Neural cell (in vitro differentiated cells): ENCODE measurements around the gene POLR2C. TPM values are rescaled to one million over a fixed set of nuclear protein-coding genes. Genes with fewer than 3 reads are reported as not detected.

Source experiments
- H2AFZ ChIP-seq: fragments of 200-600, 300-800 bp; sonication (generic), shearing (Covaris generic); 2 replicates; pipeline ENCODE4 v1.6.0; 2014; ENCODE audit warnings: low read depth, mild to moderate bottlenecking, antibody characterized with exemption, low read length, moderate library complexity
- H3F3A ChIP-seq: fragments of 200-600 bp; shearing (Covaris generic); 2 replicates; pipeline ENCODE4 v1.6.1; 2016; ENCODE audit warnings: mild to moderate bottlenecking, moderate library complexity, mixed read lengths, antibody characterized with exemption, low read length; ENCODE audit not compliant: insufficient read depth, poor library complexity, severe bottlenecking
- H3K27ac ChIP-seq: fragments of 200-600, 300-800 bp; sonication (generic), shearing (Covaris generic); 2 replicates; pipeline ENCODE4 v1.5.1; 2014; ENCODE audit warnings: mild to moderate bottlenecking, low read length, moderate library complexity
- H3K27me3 ChIP-seq: fragments of 300-800, 200-600 bp; sonication (generic), shearing (Covaris generic); 2 replicates; pipeline ENCODE4 v1.6.0; 2014; ENCODE audit warnings: mild to moderate bottlenecking, low read depth, low read length, moderate library complexity; ENCODE audit not compliant: insufficient read depth
- H3K36me3 ChIP-seq: fragments of 300-800, 200-600 bp; sonication (generic), shearing (Covaris generic); 2 replicates; pipeline ENCODE4 v1.5.1; 2014; ENCODE audit warnings: mild to moderate bottlenecking, antibody characterized with exemption, low read length, moderate library complexity; ENCODE audit not compliant: insufficient read depth
- H3K4me2 ChIP-seq: fragments of 300-800, 200-600 bp; sonication (generic), shearing (Covaris generic); 2 replicates; pipeline ENCODE4 v1.6.0; 2014; ENCODE audit warnings: mild to moderate bottlenecking, low read length
- H3K4me3 ChIP-seq: fragments of 300-800, 200-600 bp; sonication (generic), shearing (Covaris generic); 2 replicates; pipeline ENCODE4 v1.5.1; 2014; ENCODE audit warnings: mild to moderate bottlenecking, low read length, moderate library complexity
- H3K79me2 ChIP-seq: fragments of 200-600 bp; shearing (Covaris generic); replicated peaks from 2 replicates; pipeline ENCODE4 v1.6.0; 2014; ENCODE audit warnings: mild to moderate bottlenecking, low read length, moderate library complexity; ENCODE audit not compliant: insufficient read depth
- H3K9ac ChIP-seq: fragments of 300-800, 200-600 bp; sonication (generic), shearing (Covaris generic); 2 replicates; pipeline ENCODE4 v1.6.1; 2016; ENCODE audit warnings: mild to moderate bottlenecking, low read length, mixed read lengths
- H3K9me2 ChIP-seq: fragments of 200-600 bp; shearing (Covaris generic); 2 replicates; pipeline ENCODE4 v1.6.1; 2016; ENCODE audit warnings: mild to moderate bottlenecking, low read length, mixed read lengths; ENCODE audit not compliant: insufficient read depth
- H3K9me3 ChIP-seq: fragments of 200-600, 300-800 bp; sonication (generic), shearing (Covaris generic); 2 replicates; pipeline ENCODE4 v1.6.1; 2016; ENCODE audit warnings: mild to moderate bottlenecking, mixed run types, low read length, moderate library complexity, mixed read lengths
- H4K20me1 ChIP-seq: fragments of 200-600 bp; shearing (Covaris generic); 2 replicates; pipeline ENCODE4 v1.6.1; 2016; ENCODE audit warnings: mild to moderate bottlenecking, mixed run types; ENCODE audit not compliant: insufficient read depth
- EP300 ChIP-seq: fragments of 450-650 bp; conservative IDR thresholded peaks from 2 replicates; pipeline ENCODE4 v1.6.1; 2014; ENCODE audit warnings: antibody characterized with exemption, mild to moderate bottlenecking, moderate library complexity; ENCODE audit not compliant: poor library complexity, severe bottlenecking
- EZH2 ChIP-seq: fragments of 200-600, 300-800 bp; shearing (Covaris generic), sonication (generic); IDR thresholded peaks from 2 replicates; pipeline ENCODE4 v1.6.1; 2014; ENCODE audit warnings: antibody characterized with exemption, low read length, borderline replicate concordance, mild to moderate bottlenecking; ENCODE audit not compliant: insufficient read depth, poor library complexity, severe bottlenecking
- MXI1 ChIP-seq: fragments of 450-650 bp; conservative IDR thresholded peaks from 2 replicates; pipeline ENCODE4 v1.6.1; 2014; ENCODE audit warnings: antibody characterized with exemption, mild to moderate bottlenecking; ENCODE audit not compliant: poor library complexity, severe bottlenecking
- POLR2AphosphoS5 ChIP-seq: IDR thresholded peaks from 2 replicates; pipeline ENCODE4 v1.6.1; 2012
- RAD21 ChIP-seq: fragments of 450-650 bp; conservative IDR thresholded peaks from 2 replicates; pipeline ENCODE4 v1.6.1; 2014; ENCODE audit warnings: antibody characterized with exemption, mild to moderate bottlenecking, moderate library complexity
- SMC3 ChIP-seq: fragments of 450-650 bp; conservative IDR thresholded peaks from 2 replicates; pipeline ENCODE4 v1.6.1; 2014; ENCODE audit warnings: antibody characterized with exemption, mild to moderate bottlenecking, moderate library complexity; ENCODE audit not compliant: poor library complexity
- TAF1 ChIP-seq: IDR thresholded peaks from 2 replicates; pipeline ENCODE4 v1.6.1; 2012; ENCODE audit warnings: low read depth
- polyA plus RNA-seq: library from polyadenylated mRNA; depleted of rRNA; stranded (reverse); fragments of >200 nt; gene quantifications from 2 replicates; pipeline ENCODE4 v1.2.3, GENCODE V29; 2014
- TF ChIP-seq, protein P1 (sequence below): IDR thresholded peaks from 2 replicates; pipeline ENCODE4 v1.6.1; 2012; ENCODE audit warnings: borderline replicate concordance
- TF ChIP-seq, protein P2 (sequence below): fragments of 450-650 bp; IDR thresholded peaks from 2 replicates; pipeline ENCODE4 v1.5.1; 2014; ENCODE audit warnings: antibody characterized with exemption, mild to moderate bottlenecking, moderate library complexity; ENCODE audit not compliant: poor library complexity, severe bottlenecking

The POLR2C gene
- polyA plus RNA-seq, 1 donor from 2014 or later, result 109 TPM

DNA sequence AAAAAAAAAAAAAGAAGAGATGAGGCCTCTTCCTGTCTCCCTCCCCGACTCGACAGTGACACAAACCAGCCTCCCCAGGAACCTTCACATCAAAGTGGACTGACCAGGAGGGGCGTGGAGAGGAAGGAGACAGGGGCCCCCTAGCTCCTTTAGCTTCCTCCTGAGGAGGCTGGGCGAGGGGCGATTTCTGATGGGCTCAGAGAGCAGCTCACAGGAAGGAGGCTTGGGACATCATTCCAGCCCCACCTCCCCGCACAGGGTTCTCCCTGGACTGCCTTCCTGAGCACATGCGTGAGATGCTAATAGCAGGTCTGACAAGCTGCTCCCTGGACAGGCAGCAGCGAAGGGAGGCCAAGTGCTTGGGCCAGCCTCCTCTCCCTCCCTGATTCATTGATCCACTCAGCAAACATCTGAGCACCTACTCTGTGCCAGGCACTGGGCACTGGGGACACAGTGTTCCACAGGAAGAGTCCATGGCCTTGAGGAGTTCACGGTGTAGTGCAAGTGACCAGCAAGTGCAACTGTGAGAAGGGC lies 38.2 kb downstream of the POLR2C start:
- no peaks in the 10 kb centered on the region for H3K36me3 ChIP-seq
- TF ChIP-seq RAD21, result no peak
- no peak for TF ChIP-seq EP300
- TF ChIP-seq, protein P1, sequence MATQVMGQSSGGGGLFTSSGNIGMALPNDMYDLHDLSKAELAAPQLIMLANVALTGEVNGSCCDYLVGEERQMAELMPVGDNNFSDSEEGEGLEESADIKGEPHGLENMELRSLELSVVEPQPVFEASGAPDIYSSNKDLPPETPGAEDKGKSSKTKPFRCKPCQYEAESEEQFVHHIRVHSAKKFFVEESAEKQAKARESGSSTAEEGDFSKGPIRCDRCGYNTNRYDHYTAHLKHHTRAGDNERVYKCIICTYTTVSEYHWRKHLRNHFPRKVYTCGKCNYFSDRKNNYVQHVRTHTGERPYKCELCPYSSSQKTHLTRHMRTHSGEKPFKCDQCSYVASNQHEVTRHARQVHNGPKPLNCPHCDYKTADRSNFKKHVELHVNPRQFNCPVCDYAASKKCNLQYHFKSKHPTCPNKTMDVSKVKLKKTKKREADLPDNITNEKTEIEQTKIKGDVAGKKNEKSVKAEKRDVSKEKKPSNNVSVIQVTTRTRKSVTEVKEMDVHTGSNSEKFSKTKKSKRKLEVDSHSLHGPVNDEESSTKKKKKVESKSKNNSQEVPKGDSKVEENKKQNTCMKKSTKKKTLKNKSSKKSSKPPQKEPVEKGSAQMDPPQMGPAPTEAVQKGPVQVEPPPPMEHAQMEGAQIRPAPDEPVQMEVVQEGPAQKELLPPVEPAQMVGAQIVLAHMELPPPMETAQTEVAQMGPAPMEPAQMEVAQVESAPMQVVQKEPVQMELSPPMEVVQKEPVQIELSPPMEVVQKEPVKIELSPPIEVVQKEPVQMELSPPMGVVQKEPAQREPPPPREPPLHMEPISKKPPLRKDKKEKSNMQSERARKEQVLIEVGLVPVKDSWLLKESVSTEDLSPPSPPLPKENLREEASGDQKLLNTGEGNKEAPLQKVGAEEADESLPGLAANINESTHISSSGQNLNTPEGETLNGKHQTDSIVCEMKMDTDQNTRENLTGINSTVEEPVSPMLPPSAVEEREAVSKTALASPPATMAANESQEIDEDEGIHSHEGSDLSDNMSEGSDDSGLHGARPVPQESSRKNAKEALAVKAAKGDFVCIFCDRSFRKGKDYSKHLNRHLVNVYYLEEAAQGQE, result no peak
- TF ChIP-seq SMC3, result no peak
- TF ChIP-seq EZH2, result no peak
- no peak for TF ChIP-seq TAF1
- TF ChIP-seq MXI1, result no peak
- no peak for TF ChIP-seq POLR2AphosphoS5
- TF ChIP-seq, protein P2, sequence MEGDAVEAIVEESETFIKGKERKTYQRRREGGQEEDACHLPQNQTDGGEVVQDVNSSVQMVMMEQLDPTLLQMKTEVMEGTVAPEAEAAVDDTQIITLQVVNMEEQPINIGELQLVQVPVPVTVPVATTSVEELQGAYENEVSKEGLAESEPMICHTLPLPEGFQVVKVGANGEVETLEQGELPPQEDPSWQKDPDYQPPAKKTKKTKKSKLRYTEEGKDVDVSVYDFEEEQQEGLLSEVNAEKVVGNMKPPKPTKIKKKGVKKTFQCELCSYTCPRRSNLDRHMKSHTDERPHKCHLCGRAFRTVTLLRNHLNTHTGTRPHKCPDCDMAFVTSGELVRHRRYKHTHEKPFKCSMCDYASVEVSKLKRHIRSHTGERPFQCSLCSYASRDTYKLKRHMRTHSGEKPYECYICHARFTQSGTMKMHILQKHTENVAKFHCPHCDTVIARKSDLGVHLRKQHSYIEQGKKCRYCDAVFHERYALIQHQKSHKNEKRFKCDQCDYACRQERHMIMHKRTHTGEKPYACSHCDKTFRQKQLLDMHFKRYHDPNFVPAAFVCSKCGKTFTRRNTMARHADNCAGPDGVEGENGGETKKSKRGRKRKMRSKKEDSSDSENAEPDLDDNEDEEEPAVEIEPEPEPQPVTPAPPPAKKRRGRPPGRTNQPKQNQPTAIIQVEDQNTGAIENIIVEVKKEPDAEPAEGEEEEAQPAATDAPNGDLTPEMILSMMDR, result no peak
- H3K9ac ChIP-seq, result no peak overlapping the region
- H3K4me2 ChIP-seq, result no peak overlapping the region
- H3K27ac ChIP-seq, result no peak overlapping the region
- H3K9me3 ChIP-seq, result no peaks in the 10 kb centered on the region
- H3K4me3 ChIP-seq, result no peak overlapping the region
- no peaks in the 10 kb centered on the region for H4K20me1 ChIP-seq
- H3K79me2 ChIP-seq, result no peaks in the 10 kb centered on the region
- no peak overlapping the region for H2AFZ ChIP-seq
- H3K9me2 ChIP-seq, result no peaks in the 10 kb centered on the region
- no peaks in the 10 kb centered on the region for H3K27me3 ChIP-seq
- H3F3A ChIP-seq, result no peaks in the 10 kb centered on the region

DNA sequence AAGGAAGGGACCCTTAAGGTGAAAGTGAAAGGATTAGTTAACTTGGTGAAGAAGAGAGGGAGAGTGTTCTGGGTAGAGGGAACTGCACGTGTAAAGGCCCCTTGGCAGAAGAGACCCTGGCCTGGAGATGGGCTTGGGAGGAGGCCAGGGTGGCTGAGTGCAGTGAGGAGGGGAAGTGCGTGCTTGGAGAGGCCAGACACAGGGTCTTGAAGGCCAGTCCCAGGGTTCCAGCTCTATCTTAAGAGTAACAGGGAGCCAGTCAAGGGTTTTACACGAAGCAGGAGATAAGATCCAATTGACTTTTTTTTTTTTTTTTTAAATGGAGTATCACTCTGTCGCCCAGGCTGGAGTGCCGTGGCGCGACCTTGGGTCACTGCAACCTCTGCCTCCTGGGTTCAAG lies 39.0 kb downstream of the POLR2C start:
- H3K4me2 ChIP-seq, result no peak overlapping the region
- TF ChIP-seq SMC3, result no peak
- no peak for TF ChIP-seq POLR2AphosphoS5
- TF ChIP-seq, protein P1, result no peak
- TF ChIP-seq EP300, result no peak
- no peak for TF ChIP-seq MXI1
- TF ChIP-seq, protein P2, result no peak
- no peak for TF ChIP-seq RAD21
- no peak for TF ChIP-seq TAF1
- TF ChIP-seq EZH2, result no peak

More for the DNA sequence above, 39.0 kb downstream of the POLR2C start:
- no peak overlapping the region for H3K9ac ChIP-seq
- H3K9me3 ChIP-seq, result no peaks in the 10 kb centered on the region
- H3K4me3 ChIP-seq, result no peak overlapping the region
- no peak overlapping the region for H2AFZ ChIP-seq
- H4K20me1 ChIP-seq, result no peaks in the 10 kb centered on the region
- no peaks in the 10 kb centered on the region for H3K36me3 ChIP-seq
- no peaks in the 10 kb centered on the region for H3K9me2 ChIP-seq
- H3K27me3 ChIP-seq, result no peaks in the 10 kb centered on the region
- no peak overlapping the region for H3K27ac ChIP-seq
- H3F3A ChIP-seq, result no peaks in the 10 kb centered on the region
- H3K79me2 ChIP-seq, result no peaks in the 10 kb centered on the region
